Stimulated activated CD4-positive, alpha-beta T cell treated with anti-CD3 and anti-CD28 coated beads, Interleukin-4, amount 100 ng/mL, for 1 hour (primary cell): ENCODE measurements around the gene FGF23.
"Not testable (repeated sequence)": the region's sequence is repeated elsewhere in the genome, so short reads cannot be mapped to it uniquely, and the experiment has no call there.

Experiments used
- DNase-seq: peaks from one replicate; pipeline ENCODE4 v3.0.0-alpha.2; 2020

FGF23 gene

GRCh38 chr12:4379405-4379804 lies at the start of gene FGF23:
Gene FGF23, minus strand, starts transcription at chr12:4379712. Its CDS starts 130 bp downstream, at chr12:4379582.
- DNase-seq = no peak

GRCh38 chr12:4424422-4424821 lies 44.9 kb upstream of the FGF23 start:
- DNase-seq = no peak

- DNase-seq = no peak
Measured at GRCh38 chr12:4423528-4424195, 44.1 kb upstream of the FGF23 start.

- DNase-seq = no peak
Measured at GRCh38 chr12:4422985-4423384, 43.5 kb upstream of the FGF23 start.

GRCh38 chr12:4421590-4422031 lies 42.1 kb upstream of the FGF23 start:
- no peak for DNase-seq

GRCh38 chr12:4420138-4420670 lies 40.7 kb upstream of the FGF23 start:
- no peak for DNase-seq

- no peak for DNase-seq
Measured at GRCh38 chr12:4418913-4419312, 39.4 kb upstream of the FGF23 start.

- DNase-seq = no peak
Measured at GRCh38 chr12:4417936-4418335, 38.4 kb upstream of the FGF23 start.

- DNase-seq = no peak
Measured at GRCh38 chr12:4417455-4417854, 37.9 kb upstream of the FGF23 start.

GRCh38 chr12:4416276-4416675 lies 36.8 kb upstream of the FGF23 start:
- DNase-seq = no peak

GRCh38 chr12:4412465-4412864 lies 33.0 kb upstream of the FGF23 start:
- DNase-seq = no peak

GRCh38 chr12:4412056-4412455 lies 32.5 kb upstream of the FGF23 start:
- DNase-seq = no peak

GRCh38 chr12:4407136-4407535 lies 27.6 kb upstream of the FGF23 start:
- no peak for DNase-seq

GRCh38 chr12:4404877-4405637 lies 25.5 kb upstream of the FGF23 start:
- DNase-seq = not testable (repeated sequence)

- no peak for DNase-seq
Measured at GRCh38 chr12:4402996-4403395, 23.5 kb upstream of the FGF23 start.

GRCh38 chr12:4401117-4401516 lies 21.6 kb upstream of the FGF23 start:
- no peak for DNase-seq

- DNase-seq = no peak
Measured at GRCh38 chr12:4395818-4396217, 16.3 kb upstream of the FGF23 start.

GRCh38 chr12:4393211-4393610 lies 13.7 kb upstream of the FGF23 start:
- no peak for DNase-seq

- DNase-seq = no peak
Measured at GRCh38 chr12:4392223-4392742, 12.8 kb upstream of the FGF23 start.

- DNase-seq = no peak
Measured at GRCh38 chr12:4388662-4389061, 9.2 kb upstream of the FGF23 start.

GRCh38 chr12:4388032-4388431 lies 8.5 kb upstream of the FGF23 start:
- DNase-seq = no peak

GRCh38 chr12:4387607-4388006 lies 8.1 kb upstream of the FGF23 start:
- DNase-seq = no peak

GRCh38 chr12:4386801-4387200 lies 7.3 kb upstream of the FGF23 start:
- DNase-seq = no peak

GRCh38 chr12:4383304-4383865 lies 3.9 kb upstream of the FGF23 start:
- DNase-seq = no peak
